Nephron (organoid): Measurements from ENCODE around the gene GSN.

Experiments used
- H3K27ac Mint-ChIP-seq, 3 experiments: 2 replicates each; pipeline ENCODE4 v1.8.0; 2020; ENCODE audit warnings: mixed read lengths in 3 of 3, mild to moderate bottlenecking in 2 of 3, moderate library complexity in 1 of 3
- H3K27me3 Mint-ChIP-seq: 2 replicates; pipeline ENCODE4 v1.8.0; 2021; ENCODE audit warnings: low read depth, mild to moderate bottlenecking, moderate library complexity, mixed read lengths
- H3K36me3 Mint-ChIP-seq: 2 replicates; pipeline ENCODE4 v1.8.0; 2020; ENCODE audit warnings: low read depth, mixed read lengths
- H3K4me1 Mint-ChIP-seq: 2 replicates; pipeline ENCODE4 v1.8.0; 2020; ENCODE audit warnings: mixed read lengths
- H3K4me3 Mint-ChIP-seq, 3 experiments: 2 replicates each; pipeline ENCODE4 v1.8.0; 2020; ENCODE audit warnings: mild to moderate bottlenecking in 3 of 3, mixed read lengths in 3 of 3, moderate library complexity in 2 of 3
- H3K9me3 Mint-ChIP-seq: 2 replicates; pipeline ENCODE4 v1.8.0; 2020; ENCODE audit warnings: mixed read lengths
- TF ChIP-seq, protein P1 (sequence below), 3 experiments: fragments of 200-600 bp; sonication (generic); IDR thresholded peaks; one replicate each; pipeline ENCODE4 v1.5.0; 2021; ENCODE audit warnings: antibody characterized with exemption in 3 of 3; ENCODE audit not compliant: unreplicated experiment in 3 of 3

Gene GSN

GRCh38 chr9:121295662-121296191, 27.8 kb downstream of the GSN start:
- Mint-ChIP-seq H3K27ac (peak overlapping the region; percentile 1 to 98 (median 53)), H3K4me3 (no peak overlapping the region), H3K9me3 (no peaks in the 10 kb centered on the region), H3K4me1 (peaks cover 47% of the 10 kb centered on the region), H3K36me3 (no peaks in the 10 kb centered on the region), H3K27me3 (no peaks in the 10 kb centered on the region)
- TF ChIP-seq, protein P1, sequence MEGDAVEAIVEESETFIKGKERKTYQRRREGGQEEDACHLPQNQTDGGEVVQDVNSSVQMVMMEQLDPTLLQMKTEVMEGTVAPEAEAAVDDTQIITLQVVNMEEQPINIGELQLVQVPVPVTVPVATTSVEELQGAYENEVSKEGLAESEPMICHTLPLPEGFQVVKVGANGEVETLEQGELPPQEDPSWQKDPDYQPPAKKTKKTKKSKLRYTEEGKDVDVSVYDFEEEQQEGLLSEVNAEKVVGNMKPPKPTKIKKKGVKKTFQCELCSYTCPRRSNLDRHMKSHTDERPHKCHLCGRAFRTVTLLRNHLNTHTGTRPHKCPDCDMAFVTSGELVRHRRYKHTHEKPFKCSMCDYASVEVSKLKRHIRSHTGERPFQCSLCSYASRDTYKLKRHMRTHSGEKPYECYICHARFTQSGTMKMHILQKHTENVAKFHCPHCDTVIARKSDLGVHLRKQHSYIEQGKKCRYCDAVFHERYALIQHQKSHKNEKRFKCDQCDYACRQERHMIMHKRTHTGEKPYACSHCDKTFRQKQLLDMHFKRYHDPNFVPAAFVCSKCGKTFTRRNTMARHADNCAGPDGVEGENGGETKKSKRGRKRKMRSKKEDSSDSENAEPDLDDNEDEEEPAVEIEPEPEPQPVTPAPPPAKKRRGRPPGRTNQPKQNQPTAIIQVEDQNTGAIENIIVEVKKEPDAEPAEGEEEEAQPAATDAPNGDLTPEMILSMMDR (IDR thresholded peaks at IDR 0.05; ENCODE audit: unreplicated experiment in 3 of 3): no peak

DNA sequence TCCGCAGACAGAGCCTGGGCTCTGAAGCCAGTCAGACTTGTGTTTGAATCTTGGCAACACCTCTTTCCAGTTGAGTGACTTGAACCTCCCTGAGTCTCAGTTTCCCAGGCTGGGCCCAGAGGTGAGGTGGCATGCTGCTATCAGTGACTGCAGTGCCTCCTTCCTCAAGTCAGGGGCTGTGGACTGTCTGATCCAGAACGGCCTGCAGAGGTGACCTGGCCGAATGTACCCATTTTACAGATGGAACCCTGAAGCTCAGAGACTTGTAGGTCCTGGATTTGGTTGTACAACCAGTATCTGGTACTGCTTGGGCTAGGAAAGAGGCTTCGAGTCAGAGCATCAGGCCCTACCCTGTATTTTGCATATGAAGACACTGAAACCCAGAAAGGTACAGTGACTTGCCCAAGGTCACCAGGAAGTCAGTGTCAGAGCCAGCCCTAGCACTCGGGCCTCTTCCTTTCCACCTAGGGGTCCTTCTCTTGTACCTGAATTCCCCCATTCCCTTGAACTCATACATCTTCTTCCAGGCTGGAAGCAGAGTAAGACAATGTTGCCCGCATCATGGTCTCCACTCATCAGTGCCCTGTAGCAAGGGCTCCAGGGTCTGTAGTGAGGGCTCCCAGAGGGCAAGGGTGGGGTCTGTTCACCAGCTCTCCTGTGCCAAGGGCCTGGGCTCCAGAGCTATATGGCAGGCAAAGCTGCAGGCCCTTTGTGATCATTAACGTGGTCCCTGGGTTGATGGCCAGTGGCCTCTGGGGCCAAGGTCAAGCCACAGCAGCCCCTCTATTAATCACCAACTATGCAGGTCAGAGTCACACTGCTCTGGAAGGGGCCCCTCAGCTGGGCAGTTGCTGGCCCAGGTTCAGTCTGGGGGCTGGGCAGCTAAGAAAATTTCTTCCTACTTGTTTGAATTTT, 28.5 kb downstream of the GSN start:
- Mint-ChIP-seq H3K9me3 (no peaks in the 10 kb centered on the region), H3K36me3 (no peaks in the 10 kb centered on the region), H3K4me3 (no peak overlapping the region), H3K27me3 (no peaks in the 10 kb centered on the region), H3K27ac (peak overlapping the region; percentile 59 to 95 (median 88)), H3K4me1 (peaks cover 47% of the 10 kb centered on the region)
- TF ChIP-seq, protein P1 (IDR thresholded peaks at IDR 0.05; ENCODE audit: unreplicated experiment in 3 of 3): no peak

GRCh38 chr9:121297389-121297788, 29.4 kb downstream of the GSN start:
- no peaks in the 10 kb centered on the region for H3K27me3 Mint-ChIP-seq
- H3K27ac Mint-ChIP-seq: peak overlapping the region; percentile 81 to 95 (median 88)
- H3K36me3 Mint-ChIP-seq: no peaks in the 10 kb centered on the region
- H3K4me3 Mint-ChIP-seq: peak overlapping the region in 1 of 3 experiments; percentile 22
- peaks cover 47% of the 10 kb centered on the region for H3K4me1 Mint-ChIP-seq
- TF ChIP-seq, protein P1 (IDR thresholded peaks at IDR 0.05; ENCODE audit: unreplicated experiment in 3 of 3): no peak
- no peaks in the 10 kb centered on the region for H3K9me3 Mint-ChIP-seq

GRCh38 chr9:121298016-121298538, 30.1 kb downstream of the GSN start:
- H3K9me3 Mint-ChIP-seq: no peaks in the 10 kb centered on the region
- H3K27me3 Mint-ChIP-seq: no peaks in the 10 kb centered on the region
- no peaks in the 10 kb centered on the region for H3K36me3 Mint-ChIP-seq
- peak overlapping the region; percentile 70 to 85 (median 84) for H3K4me3 Mint-ChIP-seq
- peaks cover 47% of the 10 kb centered on the region for H3K4me1 Mint-ChIP-seq
- peak overlapping the region; percentile 81 to 95 (median 95) for H3K27ac Mint-ChIP-seq
- TF ChIP-seq, protein P1 (IDR thresholded peaks at IDR 0.05; ENCODE audit: unreplicated experiment in 3 of 3): no peak

- H3K27me3 Mint-ChIP-seq: no peaks in the 10 kb centered on the region
- H3K4me1 Mint-ChIP-seq: peaks cover 44% of the 10 kb centered on the region
- peak overlapping the region; percentile 81 to 95 (median 95) for H3K27ac Mint-ChIP-seq
- H3K4me3 Mint-ChIP-seq: peak overlapping the region; percentile 70 to 85 (median 84)
- H3K36me3 Mint-ChIP-seq: no peaks in the 10 kb centered on the region
- H3K9me3 Mint-ChIP-seq: no peaks in the 10 kb centered on the region
- TF ChIP-seq, protein P1 (IDR thresholded peaks at IDR 0.05; ENCODE audit: unreplicated experiment in 3 of 3): no peak
These were observed 30.9 kb downstream of the GSN start for GRCh38 chr9:121298689-121299466.
